HG03565 (cell line): ENCODE measurements around the gene ESYT1.

Experiments
- ATAC-seq: cut with Tn5 transposase; IDR thresholded peaks from one replicate; pipeline ENCODE4 v1.9.1; 2021; ENCODE audit warnings: mild to moderate bottlenecking, moderate library complexity; ENCODE audit not compliant: unreplicated experiment

Gene ESYT1

GRCh38 chr12:56186957-56187356 is 58.9 kb downstream of the ESYT1 start:
- ATAC-seq: no peak

- ATAC-seq: no peak
These were observed 60.2 kb downstream of the ESYT1 start for GRCh38 chr12:56188131-56188777.

GRCh38 chr12:56188778-56189098 is 60.7 kb downstream of the ESYT1 start:
- ATAC-seq: no peak

DNA sequence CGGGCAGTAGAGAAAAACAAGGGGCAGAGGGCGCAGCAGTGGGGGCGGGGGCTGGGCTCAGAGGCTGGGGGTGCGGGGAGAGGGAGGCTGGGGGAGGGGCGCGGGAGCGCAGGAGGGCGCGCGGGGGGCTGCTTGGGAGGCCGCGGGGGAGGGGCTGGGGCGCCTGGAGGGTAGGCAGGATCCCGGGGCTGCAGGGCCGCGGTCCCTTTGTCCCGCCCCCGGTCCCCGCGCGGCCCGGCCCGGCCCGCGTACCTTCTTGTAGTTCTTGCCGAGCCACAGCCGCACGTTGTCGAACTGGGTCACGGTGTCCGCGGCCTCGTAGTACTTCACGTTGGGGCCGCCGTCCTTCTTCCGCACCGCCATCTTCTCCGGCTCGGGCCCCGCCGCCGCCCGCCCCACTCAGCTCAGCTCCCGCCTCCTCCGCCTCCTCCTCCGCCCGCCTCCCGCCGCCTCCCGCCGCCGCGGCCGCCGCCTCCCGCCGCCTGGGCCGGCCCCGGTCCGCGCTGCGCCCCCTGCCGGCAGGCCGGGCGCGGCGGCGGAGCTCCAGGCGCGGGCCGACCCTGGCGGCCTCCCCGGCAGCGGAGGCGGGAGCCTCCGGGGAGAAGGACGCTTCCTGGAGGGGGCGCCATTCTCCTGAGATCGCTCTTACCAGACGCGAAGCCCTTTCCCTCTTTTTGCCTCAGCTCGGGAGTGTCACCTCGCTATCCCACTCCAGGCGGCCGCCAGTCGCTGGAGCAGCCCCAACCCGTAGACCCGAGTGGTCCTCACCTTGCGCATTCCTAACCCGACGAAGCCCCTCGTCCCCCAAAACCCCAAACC is 61.2 kb downstream of the ESYT1 start, which contains the start of gene SMARCC2:
Gene SMARCC2 (minus strand): TSS at position 385 of the 819 bp plus-strand sequence. CDS start 22 bp downstream, at position 363.
- ATAC-seq: peak; percentile 53

GRCh38 chr12:56189918-56190694 is 62.0 kb downstream of the ESYT1 start:
- no peak for ATAC-seq

DNA sequence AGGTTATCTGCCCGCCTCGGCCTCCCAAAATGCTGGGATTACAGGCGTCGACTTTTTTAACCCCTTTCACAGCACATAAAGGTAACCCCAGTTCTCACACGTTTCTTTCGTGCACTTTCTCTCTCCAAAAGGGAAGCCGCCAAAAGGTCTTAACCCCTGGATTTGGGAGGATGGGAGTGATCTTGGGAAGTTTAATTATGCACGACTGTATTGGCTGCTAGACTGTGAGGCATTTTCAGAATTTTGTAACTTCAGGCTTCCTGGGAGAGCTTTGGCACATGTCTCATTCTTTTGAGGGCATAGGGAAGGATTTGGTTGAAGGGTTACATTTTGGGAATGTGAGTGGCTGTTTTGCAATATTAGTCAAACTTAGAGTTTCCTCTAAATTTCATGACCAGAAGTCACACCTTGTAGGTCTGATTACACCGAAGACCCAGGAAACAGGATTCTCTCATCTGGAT is 62.7 kb downstream of the ESYT1 start:
- ATAC-seq: no peak

- no peak for ATAC-seq
These were observed 64.5 kb downstream of the ESYT1 start for GRCh38 chr12:56192582-56192981.

- no peak for ATAC-seq
These were observed 65.0 kb downstream of the ESYT1 start for GRCh38 chr12:56193025-56193578.
